Right atrium auricular region (tissue), 2 donors: ENCODE measurements around the gene GORASP1. TPM values are rescaled to one million over a fixed set of nuclear protein-coding genes. Genes with fewer than 3 reads are reported as not detected.

Experiments used
- DNase-seq: peaks from one replicate; pipeline ENCODE4 v3.0.0-alpha.2; 2019; ENCODE audit warnings: low spot score
- H3K27ac ChIP-seq, 2 donors: fragments of 200-600 bp; sonication (generic); 1 replicate in 1 of 2; 2 replicates in 1 of 2; pipeline ENCODE4 v1.5.1; 2016 to 2019
- H3K27me3 ChIP-seq, 2 donors: fragments of 200-600 bp; sonication (generic); one replicate each; pipeline versions ENCODE4 v1.5.1 to v1.6.0; 2017 to 2019
- H3K36me3 ChIP-seq: fragments of 200-600 bp; sonication (generic); one replicate; pipeline ENCODE4 v1.5.1; 2016
- H3K4me1 ChIP-seq, 2 donors: fragments of 200-600 bp; sonication (generic); one replicate each; pipeline versions ENCODE4 v1.5.1 to v1.6.0; 2017 to 2019
- H3K4me3 ChIP-seq, 2 donors: fragments of 200-600 bp; sonication (generic); 1 replicate in 1 of 2; 2 replicates in 1 of 2; pipeline ENCODE4 v1.5.1; 2017 to 2019; ENCODE audit warnings: mild to moderate bottlenecking in 1 of 2, moderate library complexity in 1 of 2
- H3K9me3 ChIP-seq, 2 donors: fragments of 200-600 bp; sonication (generic); one replicate each; pipeline ENCODE4 v1.5.1; 2019
- microRNA-seq, 2 donors: library from miRNA; unstranded; fragments of <30 nt; microRNA quantifications; one replicate each; pipeline ENCODE4, GENCODE V29; 2016 to 2017; ENCODE audit warnings: borderline number of aligned reads in 2 of 2, borderline replicate concordance in 1 of 2
- total RNA-seq, 2 donors: library from RNA; depleted of rRNA; stranded (reverse); fragments of >200 nt; gene quantifications; one replicate each; pipeline ENCODE4 v1.1.0, GENCODE V29; 2016
- TF ChIP-seq, protein P1 (sequence below), 2 donors: fragments of 200-600 bp; sonication (generic); IDR thresholded peaks; one replicate each; pipeline ENCODE4 v1.5.1; 2019; ENCODE audit warnings: antibody characterized with exemption in 2 of 2

GORASP1 gene
- total RNA-seq, 2 donors from 2014 or later, result 34.3 to 38.8 TPM

DNA sequence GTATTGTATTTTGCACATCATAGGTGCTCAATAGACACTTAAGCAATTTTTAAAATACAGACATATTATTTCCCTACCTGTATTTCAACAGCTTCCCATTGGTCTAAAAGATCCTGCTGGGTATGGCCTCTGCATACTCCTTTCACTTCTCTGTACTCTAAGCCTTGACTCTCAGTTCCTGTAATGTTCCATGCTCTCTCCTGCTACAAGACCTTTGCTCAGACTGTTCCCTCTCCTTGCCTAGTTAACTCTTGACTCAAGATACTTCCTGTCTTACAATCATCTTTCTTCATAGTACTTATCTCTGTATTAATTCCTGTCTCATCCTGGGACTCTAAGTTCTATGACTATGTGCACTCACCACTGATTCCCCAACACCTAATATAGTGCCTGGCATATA lies 57.4 kb downstream of the GORASP1 start:
- Histone ChIP-seq H3K4me3 (no peak overlapping the region), H3K27me3 (no peaks in the 10 kb centered on the region), H3K36me3 (no peaks in the 10 kb centered on the region), H3K4me1 (peaks cover 0 to 23% of the 10 kb centered on the region in 2 donors), H3K9me3 (no peaks in the 10 kb centered on the region), H3K27ac (no peak overlapping the region)
- DNase-seq, result no peak
- TF ChIP-seq, protein P1, sequence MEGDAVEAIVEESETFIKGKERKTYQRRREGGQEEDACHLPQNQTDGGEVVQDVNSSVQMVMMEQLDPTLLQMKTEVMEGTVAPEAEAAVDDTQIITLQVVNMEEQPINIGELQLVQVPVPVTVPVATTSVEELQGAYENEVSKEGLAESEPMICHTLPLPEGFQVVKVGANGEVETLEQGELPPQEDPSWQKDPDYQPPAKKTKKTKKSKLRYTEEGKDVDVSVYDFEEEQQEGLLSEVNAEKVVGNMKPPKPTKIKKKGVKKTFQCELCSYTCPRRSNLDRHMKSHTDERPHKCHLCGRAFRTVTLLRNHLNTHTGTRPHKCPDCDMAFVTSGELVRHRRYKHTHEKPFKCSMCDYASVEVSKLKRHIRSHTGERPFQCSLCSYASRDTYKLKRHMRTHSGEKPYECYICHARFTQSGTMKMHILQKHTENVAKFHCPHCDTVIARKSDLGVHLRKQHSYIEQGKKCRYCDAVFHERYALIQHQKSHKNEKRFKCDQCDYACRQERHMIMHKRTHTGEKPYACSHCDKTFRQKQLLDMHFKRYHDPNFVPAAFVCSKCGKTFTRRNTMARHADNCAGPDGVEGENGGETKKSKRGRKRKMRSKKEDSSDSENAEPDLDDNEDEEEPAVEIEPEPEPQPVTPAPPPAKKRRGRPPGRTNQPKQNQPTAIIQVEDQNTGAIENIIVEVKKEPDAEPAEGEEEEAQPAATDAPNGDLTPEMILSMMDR (IDR thresholded peaks at IDR 0.05), result no peak

Small RNAs within 50 kb of the gene (microRNA-seq; reads per million reads assigned to microRNA genes)
- 0.71 reads per million in 2 donors for gene MIR6822

Other genes with a start within 250 kb of the GORASP1 start
- under 1 TPM; 0.07 to 0.08 TPM for gene SCN11A, start 55.7 kb downstream of the GORASP1 start, total RNA-seq
- gene WDR48, start 55.6 kb downstream of the GORASP1 start, total RNA-seq, result 10 to 100 TPM; 11.9 to 17.1 TPM
- gene TTC21A, start 53 bp upstream of the GORASP1 start, total RNA-seq, result 1 to 10 TPM in 1 of 2 donors, under 1 TPM in 1; 0.85 to 1.8 TPM
- 10 to 100 TPM; 48.0 to 49.5 TPM for gene CSRNP1, start 46.0 kb upstream of the GORASP1 start, total RNA-seq
- gene XIRP1, start 85.0 kb upstream of the GORASP1 start, total RNA-seq, result 1,000 to 10,000 TPM in 1 of 2 donors, 100 to 1,000 TPM in 1; 319 to 1,274 TPM
- under 1 TPM; 0.26 to 0.59 TPM for gene CX3CR1, start 172.4 kb upstream of the GORASP1 start, total RNA-seq
- not detected for gene CCR8, start 222.1 kb upstream of the GORASP1 start, total RNA-seq